Kidney glomerular epithelial cell (primary cell): ENCODE data around the gene PRLH.

Experiments
- DNase-seq: peaks from one replicate; lab custom pipeline; 2025; lab: John Stamatoyannopoulos, UW

PRLH gene, protein sequence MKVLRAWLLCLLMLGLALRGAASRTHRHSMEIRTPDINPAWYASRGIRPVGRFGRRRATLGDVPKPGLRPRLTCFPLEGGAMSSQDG

DNA sequence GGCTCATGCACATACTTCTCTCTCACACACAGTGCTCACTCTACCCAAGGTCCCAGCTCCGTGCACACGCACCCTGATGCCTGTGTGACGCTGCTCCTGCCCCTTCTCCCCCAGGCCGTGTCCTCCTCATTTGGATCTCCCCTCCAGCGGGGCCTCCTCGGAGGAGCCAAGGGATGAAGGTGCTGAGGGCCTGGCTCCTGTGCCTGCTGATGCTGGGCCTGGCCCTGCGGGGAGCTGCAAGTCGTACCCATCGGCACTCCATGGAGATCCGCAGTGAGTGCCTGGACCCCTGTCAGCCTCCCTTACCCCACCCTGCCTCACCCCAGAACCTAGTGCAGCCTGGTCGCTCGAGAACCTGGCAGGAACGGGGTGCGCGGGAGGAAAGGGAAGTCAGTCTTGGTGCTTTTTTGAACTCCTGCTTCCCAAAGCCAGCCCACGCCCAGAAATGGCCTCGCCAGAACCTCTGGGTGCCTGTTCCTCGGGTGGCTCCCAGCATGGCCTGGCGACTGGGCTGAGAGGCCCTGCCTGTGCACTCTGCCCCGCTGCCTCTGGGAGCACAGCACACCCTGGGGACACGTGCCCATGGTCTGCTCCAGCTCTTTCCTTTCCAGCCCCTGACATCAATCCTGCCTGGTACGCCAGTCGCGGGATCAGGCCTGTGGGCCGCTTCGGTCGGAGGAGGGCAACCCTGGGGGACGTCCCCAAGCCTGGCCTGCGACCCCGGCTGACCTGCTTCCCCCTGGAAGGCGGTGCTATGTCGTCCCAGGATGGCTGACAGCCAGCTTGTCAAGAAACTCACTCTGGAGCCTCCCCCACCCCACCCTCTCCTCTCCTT is at the start of gene PRLH:
TSS of gene PRLH (plus strand) at position 174 of the 835 bp plus-strand sequence. CDS start at position 174, 0 bp downstream.
- DNase-seq: no peak

DNA sequence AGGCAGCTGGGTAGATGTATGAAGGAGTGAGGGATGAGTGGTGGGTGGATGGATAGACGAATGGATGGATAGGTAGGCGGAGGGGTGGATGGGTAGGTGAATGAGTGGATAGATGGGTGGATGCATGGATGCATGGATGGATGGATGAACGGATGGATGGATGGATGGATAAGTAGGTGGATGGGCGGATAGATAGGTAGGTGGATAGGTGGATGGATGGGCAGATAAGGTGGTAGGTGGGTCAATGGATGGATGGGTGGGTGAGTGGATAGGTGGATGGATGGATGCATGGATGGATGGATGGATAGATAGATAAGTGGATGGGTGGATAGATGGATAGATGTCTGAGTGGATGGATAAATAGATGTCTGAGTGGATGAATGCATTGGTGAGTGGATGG is 49.2 kb upstream of the PRLH start:
- DNase-seq: no peak

DNA sequence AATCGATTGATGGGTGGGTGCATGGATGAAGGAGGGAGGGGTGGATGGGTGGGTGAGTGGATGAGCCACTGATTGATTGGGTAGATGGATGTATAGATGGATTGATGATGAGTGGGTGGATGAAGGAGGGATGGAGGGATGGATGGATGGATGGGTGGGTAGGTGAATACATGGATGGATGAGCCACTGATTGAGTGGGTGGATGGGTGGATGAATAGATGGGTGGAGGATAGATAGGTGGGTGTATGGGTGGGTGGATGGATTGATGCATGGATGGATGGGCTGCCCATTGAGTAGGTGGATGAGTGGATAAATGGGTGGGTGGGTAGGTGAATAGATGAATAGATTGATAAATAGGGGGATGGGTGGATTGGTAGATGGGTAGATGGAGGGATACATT is 48.4 kb upstream of the PRLH start:
- DNase-seq: no peak

DNA sequence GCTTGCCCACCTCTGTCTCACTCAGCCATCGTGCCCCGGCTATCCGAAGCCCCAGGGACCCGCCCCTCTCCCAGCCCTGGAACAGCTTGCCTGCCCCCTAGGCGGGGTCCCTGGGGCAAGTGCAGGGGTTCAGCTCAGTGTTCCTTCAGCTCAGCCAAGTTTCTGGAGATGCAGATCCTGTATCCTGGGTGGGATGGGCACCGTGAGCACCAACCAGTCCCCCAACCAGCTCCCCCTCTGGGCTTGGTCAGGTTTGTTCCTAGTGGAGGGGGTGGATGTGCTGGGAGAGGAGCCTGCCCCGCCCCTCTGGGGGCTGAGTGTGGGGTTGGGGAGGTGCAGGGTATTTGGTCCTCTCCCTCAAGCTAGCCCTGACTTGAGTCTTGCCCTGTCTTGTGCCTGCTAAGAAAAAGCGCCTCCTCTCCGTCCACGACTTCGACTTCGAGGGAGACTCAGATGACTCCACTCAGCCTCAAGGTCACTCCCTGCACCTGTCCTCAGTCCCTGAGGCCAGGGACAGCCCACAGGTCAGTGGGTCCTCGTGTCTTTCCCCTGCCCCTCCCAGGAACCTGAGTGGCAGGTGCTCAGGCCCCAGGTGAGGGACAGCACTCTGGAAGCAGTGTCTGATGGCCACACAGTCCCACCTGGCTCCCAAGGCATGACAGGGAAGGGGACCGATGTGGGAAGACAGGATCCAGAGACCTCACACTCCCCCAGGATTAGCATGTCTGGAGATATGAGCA is 46.7 kb upstream of the PRLH start:
- no peak for DNase-seq

DNA sequence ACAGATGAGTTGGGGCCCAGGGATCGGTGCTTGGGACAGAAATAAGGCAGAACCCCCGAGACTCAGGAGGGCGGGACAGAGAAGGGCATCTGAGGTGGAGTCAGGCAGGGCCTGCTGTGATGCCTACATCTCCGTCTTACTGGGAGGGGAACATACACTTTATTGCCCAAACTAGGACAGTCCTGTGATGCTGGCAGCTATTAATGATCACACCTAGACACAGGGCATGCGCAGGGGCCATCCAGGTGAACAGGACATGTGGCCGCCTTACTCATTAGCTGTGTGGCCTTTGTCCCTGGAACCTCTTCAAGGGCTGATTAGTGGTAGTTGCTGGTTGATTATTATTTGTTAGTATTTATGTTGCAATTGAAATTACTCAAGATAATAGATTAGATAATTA is 46.1 kb upstream of the PRLH start:
- DNase-seq: no peak

DNA sequence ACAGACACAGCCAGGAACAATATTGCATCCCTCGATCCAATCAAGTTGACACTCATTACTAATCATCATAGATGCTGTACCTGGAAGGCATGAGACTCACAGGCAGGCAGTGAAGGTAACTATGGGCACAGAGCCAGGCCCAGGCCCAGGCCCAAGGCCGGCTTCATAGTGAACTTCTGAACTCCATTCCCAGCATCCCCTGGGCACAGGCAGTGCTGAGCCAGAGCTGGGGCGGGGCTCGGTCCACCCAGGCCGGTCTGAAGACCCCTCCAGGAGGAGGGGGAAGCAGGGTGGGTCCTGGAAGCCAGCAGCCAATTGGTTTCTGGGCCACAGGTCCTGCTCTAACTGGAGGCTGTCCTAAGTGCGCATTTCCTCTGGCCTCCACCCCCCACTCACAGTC is 41.7 kb upstream of the PRLH start:
- no peak for DNase-seq

DNA sequence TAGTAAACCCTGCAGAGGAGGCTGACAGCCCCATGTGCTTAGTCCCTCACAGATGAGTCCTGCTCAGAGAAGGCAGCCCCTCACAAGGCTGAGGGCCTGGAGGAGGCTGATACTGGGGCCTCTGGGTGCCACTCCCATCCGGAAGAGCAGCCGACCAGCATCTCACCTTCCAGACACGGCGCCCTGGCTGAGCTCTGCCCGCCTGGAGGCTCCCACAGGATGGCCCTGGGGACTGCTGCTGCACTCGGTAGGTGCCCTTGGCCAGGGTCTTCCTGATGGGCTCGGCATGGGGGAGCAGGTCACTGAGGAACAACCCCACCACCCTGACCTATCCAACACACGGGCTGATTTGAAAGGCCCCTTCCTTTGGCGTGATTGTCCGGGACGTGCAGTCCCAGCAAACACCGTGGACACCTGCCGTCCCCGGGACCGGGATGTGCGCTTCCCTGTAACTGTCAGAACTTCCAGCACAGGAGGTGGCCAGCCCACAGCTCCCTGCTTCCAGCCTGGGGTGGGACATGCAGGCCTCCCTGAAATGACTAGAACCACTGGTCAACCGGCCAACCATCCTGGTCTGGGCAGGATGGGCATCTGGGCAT is 40.7 kb upstream of the PRLH start:
- DNase-seq: no peak

DNA sequence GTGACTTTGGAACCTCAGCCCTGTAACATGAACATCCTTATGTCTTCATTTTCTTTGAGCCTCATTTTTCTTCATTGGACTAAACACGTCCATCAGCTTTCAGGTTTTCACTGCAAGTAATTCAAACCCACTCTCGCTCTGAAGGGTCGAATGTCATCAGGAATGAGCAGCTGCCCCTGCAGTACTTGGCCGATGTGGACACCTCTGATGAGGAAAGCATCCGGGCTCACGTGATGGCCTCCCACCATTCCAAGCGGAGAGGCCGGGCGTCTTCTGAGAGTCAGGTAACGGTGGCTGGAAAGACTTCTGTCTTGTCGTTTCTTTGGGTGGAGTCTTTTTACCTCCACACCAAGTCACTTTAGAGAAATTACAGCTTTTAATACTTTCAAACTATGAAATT is 39.1 kb upstream of the PRLH start:
- no peak for DNase-seq

DNA sequence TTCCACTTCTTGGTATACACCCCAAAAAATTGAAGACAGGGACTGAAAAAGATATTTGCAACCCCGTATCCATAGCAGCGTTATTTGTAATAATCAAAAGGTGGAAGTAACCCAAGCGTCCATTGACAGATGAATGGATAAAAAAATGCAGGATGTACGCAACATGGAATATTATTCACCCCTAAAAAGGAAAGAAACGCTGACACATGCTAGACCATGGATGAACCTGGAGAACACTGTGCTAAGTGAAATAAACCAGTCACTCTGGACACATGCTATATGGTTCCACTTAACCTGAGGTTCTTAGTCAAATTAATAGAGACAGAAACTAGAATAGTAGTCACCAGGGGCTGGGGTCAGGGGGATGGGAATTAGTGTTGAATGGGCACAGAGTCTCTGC is 38.6 kb upstream of the PRLH start:
- DNase-seq: no peak

DNA sequence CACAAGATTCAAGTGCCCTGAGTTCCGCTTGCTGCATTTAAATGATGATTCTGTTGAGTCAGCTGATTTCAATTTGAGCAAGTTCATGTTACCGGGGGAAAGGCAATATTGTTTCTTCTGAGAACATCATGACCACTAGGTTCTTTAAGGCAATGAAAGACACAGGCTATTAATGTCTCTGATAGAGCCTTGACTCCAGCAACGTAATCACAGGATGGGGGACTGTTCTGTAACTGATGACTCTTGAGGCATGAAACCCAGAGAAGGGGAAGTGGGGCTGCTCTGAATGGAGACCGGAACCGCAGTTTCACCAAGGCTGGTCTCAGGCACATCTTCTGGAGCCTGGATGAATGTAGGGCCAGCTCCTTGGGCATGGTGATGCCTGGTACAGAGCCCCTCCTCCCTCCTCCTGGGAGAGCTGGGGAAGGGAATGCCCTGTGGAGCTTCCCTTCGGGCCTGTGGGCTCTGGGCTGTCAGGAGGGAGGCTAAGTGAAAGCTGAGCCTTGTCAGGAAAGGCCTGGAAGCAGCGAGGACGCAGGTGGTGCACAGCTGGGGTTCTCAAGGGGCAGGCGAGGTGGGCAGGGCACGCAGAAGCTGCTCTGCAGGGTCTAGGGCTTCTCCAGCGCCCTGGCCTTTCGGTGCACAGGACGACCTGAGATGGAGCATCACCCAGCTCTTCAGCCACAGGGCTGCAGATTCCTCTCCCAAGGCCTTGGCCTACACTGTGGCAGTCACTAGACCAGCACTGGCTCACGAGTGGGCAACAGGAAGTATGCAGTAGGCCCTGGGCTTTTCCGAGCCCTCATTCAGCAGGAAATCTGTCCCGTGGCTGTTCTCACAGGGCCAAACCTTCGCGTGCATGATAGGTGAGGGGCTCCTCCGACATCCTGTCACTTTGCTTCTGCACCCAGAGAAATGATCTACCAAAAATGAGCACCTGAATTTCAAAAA is 36.6 kb upstream of the PRLH start:
- DNase-seq: no peak

DNA sequence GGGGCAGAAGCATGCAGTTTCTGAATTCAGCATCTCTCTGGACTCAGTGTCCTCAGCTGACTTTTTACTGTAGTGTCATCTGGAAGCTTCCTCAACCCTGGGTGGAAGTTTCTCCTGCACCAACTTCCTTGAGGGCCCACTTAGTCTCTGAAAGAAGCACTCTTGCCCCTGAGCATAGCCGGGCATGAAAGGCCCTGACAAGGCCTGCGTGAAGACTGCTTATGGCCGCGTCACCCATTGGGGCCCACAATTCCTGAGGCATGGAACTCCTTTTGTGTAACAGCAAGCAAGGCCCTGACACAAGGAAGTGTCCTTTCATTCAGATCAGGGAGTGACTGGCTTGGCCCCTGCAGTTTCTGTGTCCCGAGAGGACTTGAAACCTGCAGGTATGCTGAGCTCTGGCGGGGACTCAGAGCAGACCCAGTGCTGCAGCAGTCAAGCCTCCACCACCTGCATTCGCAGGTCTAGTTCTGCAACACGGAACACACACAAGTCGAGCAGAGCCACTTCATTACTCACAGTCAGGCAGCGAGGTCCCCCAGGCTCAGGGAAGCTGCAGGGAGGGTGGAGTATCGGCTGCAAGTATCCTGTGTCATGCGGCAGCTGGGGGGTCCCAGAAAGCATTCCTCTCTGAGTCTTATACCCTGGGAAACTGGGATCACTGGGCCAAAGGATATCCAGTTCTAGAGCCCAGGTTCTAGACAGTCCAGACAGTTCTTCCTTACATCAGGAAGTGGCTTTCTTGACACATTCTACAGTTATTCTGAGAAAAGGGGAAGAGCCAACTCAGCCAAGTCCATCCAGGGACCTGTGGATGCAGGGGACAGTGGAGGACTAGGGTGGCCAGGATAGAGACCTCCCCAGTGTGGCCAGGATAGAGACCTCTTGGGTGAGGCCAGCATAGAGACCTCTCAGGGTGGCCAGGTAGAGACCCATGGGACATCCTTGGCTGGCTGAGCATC is 35.6 kb upstream of the PRLH start:
- DNase-seq: no peak

DNA sequence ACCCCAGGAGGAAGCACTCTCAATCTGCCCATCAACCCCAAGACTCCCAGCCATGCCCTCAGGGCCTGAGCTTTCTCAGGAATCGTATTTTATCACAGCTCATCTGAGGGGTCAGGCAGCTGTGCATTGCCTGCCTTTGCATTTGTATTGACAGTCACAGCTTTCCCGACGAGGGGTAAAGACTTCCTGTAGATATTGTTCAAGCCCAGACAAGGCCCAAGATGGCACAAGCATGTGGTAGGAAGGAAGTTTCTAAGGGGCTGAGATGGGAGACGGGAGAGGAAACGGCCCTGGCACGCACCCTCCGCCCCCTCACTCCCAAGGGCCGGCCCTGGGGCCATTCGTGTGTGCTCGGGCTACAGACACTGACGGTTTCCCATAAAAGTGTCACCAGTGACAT is 34.2 kb upstream of the PRLH start:
- no peak for DNase-seq

DNA sequence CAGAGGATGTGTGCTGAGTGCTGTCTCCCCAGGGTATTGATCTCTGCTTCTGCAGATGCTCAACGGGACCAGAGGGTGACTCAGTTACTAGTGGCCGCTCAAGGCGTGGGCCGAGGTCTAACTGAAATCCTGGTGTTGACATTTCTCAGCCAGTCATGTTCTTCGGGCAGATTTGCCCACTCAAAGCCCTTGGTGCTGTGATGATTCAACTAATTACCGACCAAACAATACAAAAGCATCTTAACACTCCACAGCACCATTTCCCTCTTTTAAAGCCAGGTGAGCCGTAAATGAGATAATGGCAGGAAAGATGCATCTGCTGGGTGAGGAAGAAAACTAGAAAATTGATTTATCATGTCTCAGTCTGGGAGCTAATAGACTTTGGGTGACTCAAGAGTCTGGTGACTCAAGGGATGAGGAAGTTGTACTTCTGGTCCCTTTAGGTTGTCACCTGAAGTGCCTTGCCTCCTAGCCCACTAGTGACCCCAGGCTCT is 32.7 kb upstream of the PRLH start:
- DNase-seq: no peak

DNA sequence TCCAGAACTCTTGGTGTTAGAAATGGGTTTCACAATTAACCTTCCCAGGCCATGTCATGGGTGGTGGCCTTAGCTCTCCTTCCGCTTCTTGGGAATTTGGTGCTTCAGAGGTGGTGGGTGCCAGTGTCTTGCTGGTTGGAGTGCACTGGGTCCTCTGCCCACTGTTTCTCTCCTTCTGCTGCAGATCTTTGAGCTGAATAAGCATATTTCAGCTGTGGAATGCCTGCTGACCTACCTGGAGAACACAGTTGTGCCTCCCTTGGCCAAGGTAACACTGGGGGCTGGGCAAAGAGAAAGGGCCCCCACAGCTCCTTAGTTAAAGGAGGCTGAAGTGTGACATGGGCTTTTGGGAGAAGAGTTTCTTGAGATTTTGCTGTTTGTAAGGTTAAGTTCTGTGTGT is 32.0 kb upstream of the PRLH start:
- DNase-seq: no peak

DNA sequence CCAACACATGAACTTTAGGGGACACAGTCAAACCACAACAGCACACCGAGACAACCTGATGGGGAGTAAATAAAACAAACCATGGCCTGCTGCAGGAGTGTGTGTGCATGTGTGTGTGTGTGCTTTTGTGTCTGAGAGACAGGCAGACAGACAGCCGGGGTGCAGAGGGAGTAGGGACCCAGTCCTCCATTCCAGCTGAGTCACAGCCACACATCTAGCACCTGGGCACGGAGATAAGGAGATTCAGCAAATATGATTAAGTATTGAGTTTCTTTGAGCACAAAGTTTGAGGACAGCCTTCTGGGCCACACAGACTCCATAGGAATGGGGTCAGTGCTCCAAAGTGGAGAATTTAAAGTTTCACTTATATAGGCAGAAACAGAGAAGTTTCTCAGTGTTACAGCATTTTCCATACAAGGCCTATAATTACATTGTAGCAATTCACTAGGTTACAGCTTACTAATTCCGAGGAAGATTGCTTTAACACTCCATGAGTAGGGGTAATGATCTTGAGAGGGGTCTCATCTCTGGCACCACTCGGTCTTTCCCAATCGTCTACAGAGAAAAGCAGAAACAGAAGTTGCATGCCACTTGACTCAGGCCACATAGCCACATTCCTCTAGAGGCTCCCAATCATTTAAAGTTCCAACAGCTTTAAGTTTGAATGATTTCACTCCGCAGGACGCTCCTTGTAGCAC is 30.8 kb upstream of the PRLH start:
- no peak for DNase-seq

DNA sequence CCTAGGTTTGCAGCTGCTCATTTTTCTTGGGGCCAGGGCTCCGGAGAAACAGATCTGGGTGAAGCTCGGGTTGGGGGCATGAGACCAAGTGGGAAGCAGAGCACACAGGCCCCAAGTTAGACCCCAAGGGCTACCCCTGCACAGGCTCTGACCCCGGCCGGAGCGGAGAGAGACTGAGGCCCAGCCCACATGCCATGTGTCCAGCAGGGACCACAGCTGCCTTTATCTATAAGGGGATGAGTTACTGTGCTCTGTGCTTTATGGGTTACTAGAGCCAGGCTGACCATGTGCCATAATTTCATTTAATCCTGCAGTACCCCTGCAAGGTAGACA is 30.3 kb upstream of the PRLH start:
- DNase-seq: no peak

DNA sequence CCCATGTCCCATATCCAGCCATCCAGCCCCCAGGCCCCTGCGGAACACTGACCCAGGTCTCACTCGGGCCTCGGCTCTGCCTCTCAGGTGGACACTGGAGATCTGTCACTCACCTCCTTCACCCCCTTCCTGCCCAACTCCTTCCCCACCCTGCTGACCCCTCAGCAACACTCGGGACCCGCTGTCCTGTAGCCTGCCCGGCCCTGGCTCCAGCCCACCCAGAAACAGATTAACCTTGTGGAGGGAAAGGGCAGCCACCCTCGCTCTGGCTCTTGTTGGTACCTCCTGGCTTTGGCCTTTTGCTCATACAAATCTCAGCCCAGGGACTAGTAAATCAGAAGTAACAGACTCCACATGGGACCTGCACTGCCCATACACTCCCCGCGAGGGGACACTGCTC is 29.8 kb upstream of the PRLH start:
- no peak for DNase-seq

DNA sequence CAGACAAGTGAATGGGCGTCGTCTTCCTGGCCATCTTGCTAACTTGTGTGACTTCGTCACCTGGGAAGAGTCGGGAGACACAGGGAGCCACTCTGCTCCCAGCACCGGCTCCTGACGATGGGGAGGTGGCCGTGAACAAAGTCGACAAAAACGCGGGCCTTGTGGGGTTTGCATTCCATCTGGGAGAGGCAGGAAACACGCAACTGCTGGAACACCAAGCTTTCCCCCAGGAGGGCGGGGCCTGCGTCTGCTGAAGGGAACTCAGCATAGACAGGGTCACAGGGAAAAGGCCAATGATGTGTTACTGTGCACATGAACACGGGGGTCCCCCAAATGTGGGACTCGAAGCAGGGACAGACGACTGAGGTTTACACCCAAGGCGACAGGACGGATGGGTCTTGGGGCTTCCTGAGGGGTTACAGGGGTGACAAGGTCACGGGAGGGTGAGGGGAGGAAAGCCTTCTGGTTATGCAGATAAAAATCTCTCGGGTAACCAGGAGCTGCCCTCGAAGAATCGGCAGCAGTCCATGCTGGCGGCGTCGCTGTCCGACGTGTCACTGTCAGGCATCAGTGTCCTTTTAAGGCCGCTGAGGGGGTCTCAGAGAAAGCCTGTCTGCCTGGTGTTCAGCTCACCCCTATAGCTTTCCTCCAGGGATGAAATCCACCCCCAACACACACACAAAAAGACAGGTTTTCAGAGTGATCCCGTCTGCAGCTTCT is 28.2 kb upstream of the PRLH start:
- DNase-seq: no peak

DNA sequence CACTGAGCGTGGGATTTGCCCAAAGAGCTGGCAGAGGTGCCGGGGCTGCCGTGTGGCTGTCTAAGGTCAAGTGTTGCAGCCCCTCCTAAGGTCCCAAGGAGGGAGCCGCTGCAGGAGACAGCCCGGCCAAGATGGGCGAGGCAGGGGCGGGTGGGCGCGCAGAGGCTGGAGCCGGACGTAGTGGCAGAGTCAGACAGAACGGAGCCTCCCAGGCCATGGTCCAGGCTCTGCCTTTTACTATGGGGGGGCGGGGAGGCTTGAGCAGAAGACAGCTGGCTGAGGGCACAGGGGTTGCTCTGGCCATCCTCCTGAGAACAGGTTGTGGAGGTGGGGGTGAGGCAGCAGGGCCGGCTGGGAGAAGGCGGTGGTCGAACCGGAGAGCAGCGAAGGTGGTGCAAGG is 27.5 kb upstream of the PRLH start:
- no peak for DNase-seq
